ENCODE data around the gene ENPP3.

ENPP3 gene

DNA sequence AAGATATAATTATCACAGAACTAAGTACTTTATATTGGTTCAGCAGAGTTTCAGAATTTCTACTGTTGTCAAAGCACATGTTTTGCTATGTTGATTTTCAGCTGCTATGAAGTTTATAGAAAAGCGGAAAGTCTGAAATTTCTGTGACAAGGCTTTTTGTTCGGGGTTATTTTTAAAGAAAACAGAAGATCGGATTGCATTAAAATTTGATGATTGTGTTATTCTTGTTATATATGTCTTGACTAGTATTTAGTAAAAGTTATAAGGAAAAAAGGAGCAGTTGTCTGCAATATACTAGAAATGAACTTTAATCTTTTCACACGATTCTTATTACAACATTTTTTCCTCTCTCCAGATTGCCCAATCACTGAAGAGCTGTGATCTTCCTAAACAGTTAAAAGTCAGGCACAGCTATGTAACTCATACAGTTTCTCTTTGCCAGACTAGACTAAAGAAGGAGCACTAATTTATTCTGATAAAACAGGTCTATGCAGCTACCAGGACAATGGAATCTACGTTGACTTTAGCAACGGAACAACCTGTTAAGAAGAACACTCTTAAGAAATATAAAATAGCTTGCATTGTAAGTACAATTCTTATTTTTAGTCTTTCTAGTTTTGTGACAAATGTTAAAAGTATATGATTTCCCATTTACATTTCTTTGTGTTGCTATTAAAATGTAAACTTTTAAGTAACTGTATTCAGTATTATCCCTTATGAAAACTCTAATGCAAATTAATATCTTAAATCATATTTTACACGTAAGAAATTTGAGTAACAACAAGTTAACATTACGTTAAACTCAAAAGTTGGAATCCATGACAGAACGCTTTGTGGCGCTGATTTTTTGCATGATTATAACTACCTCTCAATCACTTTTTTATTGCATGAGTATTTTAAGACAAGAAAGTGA, at the start of gene ENPP3:
Gene ENPP3 (plus strand): TSS at position 423 of the 913 bp plus-strand sequence. CDS start 83 bp downstream, at position 506.
- DNase-seq (ENCODE audit: low spot score): no peak

DNA sequence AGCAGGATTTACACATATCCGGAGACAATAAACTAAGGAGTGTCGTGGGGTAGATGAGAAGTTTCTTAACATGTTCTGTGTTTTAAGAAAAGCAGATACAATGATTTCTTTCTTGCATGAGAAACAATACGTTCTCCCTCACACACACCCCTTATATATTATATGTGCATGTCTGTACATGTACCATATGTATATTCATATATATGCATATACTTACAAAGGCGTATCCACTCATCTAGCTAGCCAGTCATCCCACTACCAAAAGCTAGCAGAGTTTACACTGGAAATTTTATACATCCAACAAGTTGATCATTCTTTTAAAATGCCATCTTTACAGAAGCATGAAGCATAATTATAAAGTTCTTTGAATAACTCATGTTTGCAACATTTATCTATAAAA, 49.2 kb upstream of the ENPP3 start:
- DNase-seq (ENCODE audit: low spot score): no peak

DNA sequence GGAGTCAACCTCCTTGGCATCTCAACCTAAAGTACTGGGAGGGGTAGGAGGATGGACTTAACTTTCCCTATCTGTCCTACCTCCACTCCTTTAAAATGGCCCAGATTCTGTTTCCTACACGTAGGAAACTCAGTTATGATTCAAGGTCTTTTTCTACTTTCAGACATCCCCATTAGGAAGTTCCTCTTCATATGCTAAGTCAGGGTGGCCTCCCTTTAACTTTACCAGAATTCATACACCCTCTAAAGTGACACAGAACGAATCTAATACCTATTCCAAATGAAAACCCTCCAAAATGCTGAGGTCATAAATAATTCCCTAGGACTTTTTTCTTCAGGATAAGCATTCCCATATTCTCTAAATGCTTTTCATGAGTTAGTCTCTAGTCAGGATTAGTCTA, 48.5 kb upstream of the ENPP3 start:
- DNase-seq (ENCODE audit: low spot score): no peak

DNA sequence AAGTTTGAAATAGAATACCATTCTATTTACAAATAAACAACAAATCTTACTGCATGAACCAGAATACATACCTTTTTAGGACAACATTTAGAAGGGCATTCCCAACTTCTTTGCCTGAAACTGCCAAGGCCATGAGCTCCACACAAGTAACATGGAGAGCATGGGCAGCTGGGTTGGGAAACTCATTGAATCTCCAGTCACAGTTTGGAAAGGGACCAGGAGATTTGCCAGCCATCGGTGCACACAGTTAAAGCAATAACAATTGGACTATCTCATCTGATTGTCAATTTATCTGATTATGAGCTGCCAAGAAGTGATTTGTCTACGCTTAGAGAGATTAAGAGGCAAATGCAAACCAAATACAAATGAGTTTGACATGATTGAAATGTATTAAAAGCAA, 44.2 kb upstream of the ENPP3 start:
- DNase-seq (ENCODE audit: low spot score): no peak

DNA sequence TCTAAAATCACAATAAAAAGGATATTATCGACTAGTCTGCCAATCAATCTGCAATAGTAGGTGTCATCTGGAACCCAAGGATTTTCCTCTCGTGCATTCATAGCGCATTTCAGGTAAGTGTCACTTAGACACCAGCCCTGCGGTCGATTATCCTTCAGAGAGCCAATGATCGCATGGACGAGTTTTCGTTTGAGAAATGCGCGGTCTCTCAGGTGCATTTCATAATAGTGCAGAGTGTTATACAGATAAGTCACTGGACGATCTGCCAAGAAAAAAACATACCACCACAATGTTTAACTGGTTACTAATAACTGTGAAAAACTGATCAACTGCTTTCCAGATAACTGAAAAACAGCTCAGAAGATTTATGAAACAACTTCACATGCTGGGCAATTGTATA, 43.0 kb upstream of the ENPP3 start:
- no peak for DNase-seq (ENCODE audit: low spot score)

DNA sequence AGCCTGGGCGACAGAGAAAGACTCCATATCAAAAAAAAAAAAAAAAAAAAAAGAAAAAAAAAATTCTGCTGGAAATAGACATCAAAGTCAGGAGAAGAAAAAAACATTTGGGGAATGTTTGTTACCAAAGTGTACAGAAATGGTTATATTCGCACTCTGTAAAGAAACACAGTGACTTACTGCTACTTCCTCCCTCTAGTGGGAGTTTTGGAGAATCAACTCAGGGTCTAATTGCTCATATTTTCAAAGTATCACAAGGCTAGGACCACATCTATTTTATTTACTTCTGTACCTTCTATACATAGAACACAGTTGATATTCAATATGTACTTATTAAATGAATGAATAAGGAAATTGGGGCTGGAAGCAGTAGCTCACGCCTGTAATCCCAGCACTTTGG, 39.7 kb upstream of the ENPP3 start:
- DNase-seq (ENCODE audit: low spot score): no peak

DNA sequence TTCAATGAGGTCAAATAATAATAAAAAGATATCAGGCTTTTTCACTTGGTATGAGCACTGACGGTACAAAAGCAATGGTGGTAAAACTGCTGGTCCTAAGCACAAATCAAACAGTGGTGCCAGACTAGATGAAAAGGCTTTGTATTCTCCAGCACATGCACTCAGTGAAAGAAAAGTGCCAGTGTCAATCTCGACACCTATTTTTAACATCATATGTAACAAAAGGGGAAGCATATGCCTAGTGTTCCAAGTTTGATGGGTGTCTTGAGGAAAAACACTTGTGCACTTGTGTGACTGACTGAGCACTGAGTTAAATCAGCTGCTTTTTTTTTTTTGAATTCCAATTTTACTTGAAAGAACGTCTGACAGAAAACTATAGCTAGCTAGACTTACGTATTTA, 36.4 kb upstream of the ENPP3 start:
- DNase-seq (ENCODE audit: low spot score): no peak

DNA sequence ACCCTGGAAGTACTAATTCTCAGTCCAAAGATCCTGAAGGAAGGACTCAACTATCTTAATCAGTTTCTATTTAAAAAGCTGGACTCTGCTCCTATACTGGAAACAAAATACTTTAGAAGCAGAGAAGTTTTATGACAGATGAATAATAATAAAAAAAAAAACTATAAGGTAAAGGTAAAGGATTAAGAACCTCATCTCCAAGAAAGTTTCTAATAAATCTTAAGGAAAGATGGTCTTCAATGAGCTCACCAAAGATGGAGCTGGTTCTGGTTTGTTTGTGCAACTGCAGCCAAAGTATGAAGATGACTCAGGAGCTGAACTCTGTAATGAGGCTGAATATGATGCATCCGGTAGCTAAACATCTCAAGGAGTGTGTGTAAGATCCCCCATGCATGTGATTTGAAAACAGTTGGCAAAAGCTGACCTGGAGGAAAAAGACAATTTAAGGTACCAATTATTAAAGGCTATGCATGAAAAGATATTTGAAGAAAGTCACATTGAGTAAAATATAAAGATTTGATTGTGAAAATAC, 34.3 kb upstream of the ENPP3 start:
- DNase-seq (ENCODE audit: low spot score): no peak

DNA sequence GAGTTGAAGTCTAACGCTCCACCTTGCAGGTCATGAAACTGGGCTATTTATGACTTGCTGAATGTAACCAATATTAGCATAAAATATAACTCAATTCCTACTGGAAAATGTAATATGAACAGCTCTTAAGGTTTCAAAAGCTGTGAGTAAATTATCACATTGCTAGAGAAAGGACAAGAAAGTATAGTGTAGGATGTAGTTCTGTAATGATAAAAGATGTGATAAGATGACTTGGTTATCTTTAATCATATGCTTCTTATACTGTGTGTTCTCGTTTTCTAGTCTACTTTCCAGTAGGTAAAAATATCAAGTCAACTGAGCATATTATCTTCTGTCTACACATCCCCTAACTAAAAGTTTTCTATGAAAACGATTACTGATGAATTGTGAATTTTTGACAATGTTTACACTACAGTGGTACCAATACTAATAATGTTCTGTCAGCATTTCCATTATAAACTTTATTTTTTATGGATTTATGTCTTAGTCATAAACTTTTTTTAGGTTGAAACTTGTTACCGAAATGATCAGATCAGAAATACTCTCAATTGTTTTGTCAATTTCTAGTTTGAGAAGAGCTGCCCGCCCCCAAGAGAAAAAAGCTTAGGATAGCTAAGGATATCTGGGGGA, 23.7 kb upstream of the ENPP3 start:
- no peak for DNase-seq (ENCODE audit: low spot score)

DNA sequence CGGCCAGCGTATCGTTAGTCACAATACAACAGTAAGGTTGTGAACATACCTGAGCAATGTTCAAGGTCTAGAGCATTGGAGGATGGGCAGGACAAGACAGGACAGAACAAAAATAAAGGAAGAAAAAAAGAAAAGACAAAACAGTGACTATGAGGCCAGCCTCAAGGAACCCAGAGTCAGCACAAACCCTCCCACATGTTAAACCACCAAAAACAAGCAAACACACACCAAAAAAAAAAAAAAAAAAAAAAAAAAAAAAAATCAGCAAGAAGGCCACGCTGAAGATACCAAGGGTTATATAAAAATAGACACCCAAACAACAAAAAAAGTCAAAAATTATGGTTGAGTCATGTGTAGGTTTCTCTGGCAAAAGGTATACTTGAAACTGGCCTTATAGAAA, 21.8 kb upstream of the ENPP3 start:
- no peak for DNase-seq (ENCODE audit: low spot score)

DNA sequence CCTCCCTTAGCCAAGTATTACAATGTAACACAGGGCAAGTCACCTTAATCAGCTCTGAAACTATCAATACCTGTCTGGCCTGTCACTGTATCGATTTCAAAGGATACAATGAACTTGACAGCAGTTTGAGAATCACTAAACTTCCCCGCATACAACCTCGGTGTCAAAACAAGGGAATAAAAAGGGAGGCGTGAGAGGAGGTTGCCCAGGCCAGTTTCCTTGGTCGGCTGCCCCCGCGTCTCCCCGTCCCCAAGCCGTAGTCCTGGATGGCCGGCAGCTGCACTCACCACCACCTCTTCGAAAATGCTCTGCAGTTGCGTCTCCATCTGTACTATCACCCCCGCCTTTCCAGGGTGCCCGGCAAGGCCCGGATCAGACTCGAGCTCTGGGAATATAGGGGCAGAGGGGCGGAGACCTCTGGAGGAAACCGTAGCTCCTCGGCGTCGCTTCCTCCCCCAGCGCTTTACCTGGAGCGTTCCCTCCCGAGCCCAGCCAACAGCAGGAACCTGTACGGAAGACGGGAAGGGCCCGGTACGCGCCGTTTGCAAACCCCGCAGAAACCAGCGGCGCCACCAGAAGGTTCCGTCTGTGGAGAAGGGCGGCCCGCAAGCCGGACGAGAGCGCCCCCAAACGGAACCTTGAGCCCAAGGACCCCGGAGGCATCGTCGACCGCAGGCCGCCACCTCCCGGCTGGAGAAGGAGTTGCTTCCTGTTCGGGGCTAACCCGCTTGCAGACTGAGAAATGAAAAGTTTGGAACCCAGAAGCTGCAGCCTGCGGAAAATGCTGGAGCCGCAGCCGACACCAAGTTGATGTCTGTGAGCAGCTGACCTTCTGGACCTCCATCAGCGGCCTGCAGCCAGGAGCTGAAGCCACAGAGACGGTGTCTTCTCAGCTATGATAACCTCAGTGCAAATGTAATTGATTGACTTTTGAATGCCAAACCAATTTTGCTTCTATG, 9.1 kb upstream of the ENPP3 start, which contains the start of gene MED23:
Gene MED23 (minus strand): TSS at position 519 of the 959 bp plus-strand sequence. CDS start 193 bp downstream, at position 326.
- DNase-seq (ENCODE audit: low spot score): peak; percentile 98

DNA sequence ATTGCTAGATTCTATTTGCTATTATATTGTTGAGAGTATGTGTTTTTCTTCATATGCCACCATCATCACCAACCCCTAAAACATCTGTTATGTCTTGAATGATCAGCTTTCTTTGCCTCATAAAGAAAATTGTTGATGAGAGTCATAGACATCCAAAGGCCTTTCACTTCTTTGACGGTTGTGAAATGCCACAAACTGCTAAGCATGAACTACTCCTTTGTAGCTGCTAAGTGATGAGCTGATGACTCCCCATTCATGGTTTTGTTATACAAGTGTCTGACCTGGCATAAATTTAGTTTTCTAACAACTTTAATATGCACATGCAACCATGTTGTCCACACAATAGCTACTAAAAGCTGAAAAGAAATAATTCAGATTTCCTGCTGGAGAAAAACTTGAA, 8.4 kb upstream of the ENPP3 start:
- no peak for DNase-seq (ENCODE audit: low spot score)

DNA sequence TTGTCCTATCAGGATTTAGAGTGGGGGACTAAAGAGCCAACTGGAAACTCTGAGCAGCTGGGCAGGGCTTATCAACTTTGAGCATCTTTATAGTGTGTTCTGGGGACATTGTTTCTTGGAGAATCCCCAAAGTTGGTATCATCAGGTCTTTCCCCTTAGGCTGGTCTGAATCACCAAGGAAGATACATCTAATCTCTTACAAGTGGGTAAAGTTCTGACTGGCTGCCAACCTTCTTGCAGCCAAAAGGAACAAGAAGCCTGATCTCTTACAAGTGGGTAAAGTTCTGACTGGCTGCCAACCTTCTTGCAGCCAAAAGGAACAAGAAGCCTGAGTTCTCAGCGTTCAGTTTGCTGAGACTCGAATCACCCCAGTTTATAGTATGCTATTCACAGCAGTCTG, 7.5 kb upstream of the ENPP3 start:
- no peak for DNase-seq (ENCODE audit: low spot score)

DNA sequence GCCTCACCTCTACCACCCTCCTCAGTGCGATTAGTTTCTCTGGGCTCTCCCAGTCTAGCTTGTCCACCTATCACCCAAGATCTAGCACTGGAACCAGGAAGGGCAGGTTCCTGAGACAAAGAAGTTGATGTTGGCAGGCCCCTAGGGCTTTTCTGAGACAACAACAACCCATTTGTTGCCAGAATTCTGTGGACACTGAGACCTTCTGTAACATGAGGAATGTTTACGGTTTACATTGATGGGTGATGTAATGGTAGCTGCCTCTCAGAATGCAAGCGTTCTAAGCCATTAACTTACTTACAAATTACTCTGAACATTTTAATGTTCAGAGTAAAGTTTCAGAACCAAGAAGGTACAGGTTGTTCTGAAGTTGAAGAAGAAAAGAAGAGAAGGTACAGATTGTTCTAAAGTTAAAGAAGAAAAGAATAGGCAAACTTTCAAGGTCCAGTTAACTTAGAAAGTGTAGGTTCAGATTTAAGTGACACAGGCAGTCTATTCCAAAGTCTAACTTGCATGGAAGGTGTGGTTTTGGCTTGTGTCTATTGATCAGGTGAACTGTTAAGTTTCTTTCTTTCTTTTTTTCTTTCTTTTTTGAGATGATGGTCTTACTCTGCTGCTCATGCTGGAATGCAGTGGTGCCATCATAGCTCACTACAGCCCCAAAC, 5.3 kb upstream of the ENPP3 start:
- DNase-seq (ENCODE audit: low spot score): no peak

DNA sequence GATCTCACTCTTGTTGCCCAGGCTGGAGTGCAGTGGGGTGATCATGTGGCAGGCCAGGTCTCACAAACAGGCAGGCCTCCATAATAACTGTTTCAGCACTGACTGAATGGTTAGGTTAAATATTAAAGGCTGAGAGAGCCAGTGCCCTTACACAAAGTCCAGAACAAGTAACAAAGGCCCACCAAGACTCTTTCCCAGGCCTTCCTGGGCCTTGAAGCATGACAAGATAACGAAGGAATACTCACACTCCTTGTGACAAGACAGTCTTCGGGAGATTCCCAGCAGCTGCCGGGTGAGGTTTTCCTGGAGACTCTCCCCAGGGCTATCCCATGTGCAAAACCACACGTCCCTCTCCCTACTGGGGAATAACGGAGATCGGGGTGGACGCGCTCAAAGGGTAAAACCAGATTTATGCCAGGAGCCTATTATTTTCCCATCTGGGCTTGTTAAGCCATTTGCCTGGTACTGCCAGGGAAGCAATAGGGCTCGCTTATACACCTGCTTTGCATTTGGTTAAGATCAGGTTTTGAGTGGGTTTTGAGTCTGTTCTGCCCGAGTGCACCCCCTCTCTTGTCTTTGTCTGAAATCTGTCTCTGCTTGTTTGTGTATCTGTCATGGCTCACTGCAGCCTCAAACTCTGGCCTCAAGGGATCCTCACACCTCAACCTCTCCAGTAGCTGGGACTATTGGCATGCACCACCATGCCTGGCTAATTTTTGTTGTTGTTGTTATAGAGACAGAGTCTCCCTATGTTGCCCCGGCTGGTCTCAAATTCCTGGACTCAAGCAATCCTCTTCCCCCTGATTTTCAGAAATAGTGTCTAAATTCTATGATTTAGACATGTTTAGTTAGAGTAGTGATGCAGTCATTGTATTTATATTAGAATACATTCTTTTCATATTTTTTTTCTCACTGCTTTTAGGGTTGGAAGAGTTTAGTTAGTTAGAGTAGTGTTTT, 1.4 kb upstream of the ENPP3 start:
- no peak for DNase-seq (ENCODE audit: low spot score)

DNA sequence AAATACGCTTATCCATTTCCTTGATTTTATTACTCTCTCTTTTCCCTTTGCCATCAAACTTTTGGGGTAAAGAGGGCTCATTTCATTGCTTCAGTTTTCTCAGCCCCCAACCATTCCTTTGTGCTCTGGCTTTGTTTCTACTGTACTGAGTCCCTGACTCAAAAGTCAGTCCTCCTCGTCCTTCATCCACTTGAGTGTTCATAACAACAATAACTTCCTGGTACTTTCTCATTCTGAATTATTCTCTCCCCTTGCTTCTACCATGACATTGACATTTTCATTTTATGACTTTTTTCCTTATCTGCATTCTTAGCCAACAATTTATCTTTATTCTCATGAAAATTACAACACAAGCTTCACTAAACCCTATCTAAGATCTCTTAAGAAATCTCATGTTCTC, 911 bp downstream of the ENPP3 start:
- DNase-seq (ENCODE audit: low spot score): no peak

DNA sequence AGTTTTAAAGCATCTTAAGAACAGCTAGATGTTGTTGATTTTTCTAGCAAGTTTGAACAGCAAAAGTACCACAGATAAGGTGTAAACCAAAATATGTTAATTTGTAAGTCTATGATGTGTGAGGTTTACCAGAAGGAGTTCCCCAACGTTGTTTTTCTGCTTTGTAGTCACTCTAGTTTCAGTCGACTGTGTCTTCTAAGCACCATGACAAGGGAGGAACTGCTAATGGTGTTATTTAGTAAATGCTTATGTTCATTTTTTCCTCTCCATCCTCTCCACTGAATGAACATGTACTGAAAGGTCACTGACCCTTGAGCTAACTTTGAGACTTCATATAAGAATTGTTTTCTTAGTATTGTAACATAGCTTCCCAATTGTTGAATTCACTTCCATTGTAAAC, 3.0 kb downstream of the ENPP3 start:
- DNase-seq (ENCODE audit: low spot score): no peak

DNA sequence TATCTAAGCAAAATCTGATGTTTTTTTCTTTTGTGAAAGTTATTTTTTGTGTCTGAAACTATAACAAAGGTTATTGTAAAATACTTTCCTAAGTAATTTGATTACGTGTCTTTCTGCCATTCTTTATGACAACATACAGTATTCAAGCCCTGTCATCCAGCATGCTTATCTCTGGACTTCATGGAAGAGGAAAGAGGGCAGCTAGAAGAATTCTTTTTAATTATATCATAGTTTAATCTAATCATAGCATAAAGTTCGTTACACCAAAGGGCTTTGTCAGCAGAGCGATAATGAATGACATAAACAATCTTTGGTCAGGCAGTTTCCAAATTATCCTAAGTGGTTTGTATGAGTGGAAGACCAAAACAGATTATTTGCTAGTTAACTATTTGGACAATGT, 3.5 kb downstream of the ENPP3 start:
- no peak for DNase-seq (ENCODE audit: low spot score)

DNA sequence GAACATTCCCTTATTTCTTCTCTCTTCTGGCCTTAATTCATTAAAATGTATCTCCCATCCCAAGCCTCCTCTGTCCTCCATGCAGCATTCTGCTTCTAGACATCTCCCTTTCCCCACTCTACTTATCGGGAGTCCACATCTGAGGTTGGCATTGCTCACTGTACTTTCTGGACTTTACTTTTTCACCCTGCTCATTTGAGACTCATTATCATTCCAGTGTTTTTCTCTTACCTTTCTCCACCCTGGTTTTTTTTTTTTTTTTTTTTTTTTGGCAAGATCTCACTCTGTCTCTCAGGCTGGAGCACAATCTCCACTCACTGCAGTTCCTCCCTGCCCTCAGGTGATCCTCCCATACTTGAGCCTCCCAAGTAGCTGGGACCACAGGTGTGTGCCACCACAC, 4.5 kb downstream of the ENPP3 start:
- DNase-seq (ENCODE audit: low spot score): no peak

DNA sequence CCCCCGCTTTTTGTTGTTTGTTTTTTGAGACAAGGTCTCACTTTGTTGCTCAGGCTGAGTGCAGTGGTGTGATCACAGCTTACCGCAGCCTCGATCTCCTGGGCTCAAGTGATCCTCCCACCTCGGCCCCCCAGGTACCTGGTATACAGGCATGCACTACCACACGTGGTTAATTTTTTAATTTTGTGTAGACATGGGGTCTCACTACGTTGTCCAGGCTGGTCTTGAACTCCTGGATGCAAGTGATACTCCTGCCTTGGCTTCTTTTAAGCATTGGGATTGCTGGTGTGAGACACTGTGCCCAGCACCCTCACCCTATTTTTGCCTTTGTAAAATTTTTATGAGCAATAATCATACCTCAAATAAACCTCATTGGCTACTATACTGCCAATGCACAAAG, 5.5 kb downstream of the ENPP3 start:
- no peak for DNase-seq (ENCODE audit: low spot score)
